T-cell (primary cell): ENCODE results near the gene TNNI2. TPM values are rescaled to one million over a fixed set of nuclear protein-coding genes. Genes with fewer than 3 reads are reported as not detected.

Experiments
- ATAC-seq, 4 experiments: fragments of 200-7000 bp in 3 of 4; fragments of 150-1000 bp in 1 of 4; cut with Tn5 transposase; replicated peaks in 1 of 4; 1 replicate in 3 of 4; 2 replicates in 1 of 4; pipeline ENCODE4 v1.10.0; 2021; ENCODE audit warnings: moderate library complexity in 3 of 4, mild to moderate bottlenecking in 2 of 4, moderate number of reproducible peaks in 1 of 4
- CTCF ChIA-PET, 2 donors: fragments of 300-600 bp; sonication (Branson Sonifier 250); formaldehyde crosslinking; loops; one replicate each; lab custom pipeline; 2022; ENCODE audit warnings: antibody characterized with exemption in 2 of 2; lab: Charles Lee
- POLR2A ChIA-PET, 2 donors: fragments of 300-600 bp; sonication (Branson Sonifier 250); formaldehyde crosslinking; loops; one replicate each; lab custom pipeline; 2022; ENCODE audit warnings: antibody characterized with exemption in 2 of 2; lab: Charles Lee
- DNase-seq, 35 experiments: peaks; one replicate each; pipeline versions ENCODE4 v3.0.0 to v3.0.0-alpha.2; 2013 to 2023
- H3K27ac ChIP-seq: one replicate; pipeline ENCODE4 v1.5.1; 2013; ENCODE audit warnings: low read length
- H3K27me3 ChIP-seq, 2 experiments: replicated peaks in 1 of 2; 1 replicate in 1 of 2; 2 replicates in 1 of 2; pipeline versions ENCODE4 v1.6.1 to v1.7.0; 2013; ENCODE audit warnings: low read length in 1 of 2, mixed read lengths in 1 of 2; ENCODE audit not compliant: control insufficient read depth in 2 of 2, insufficient read depth in 2 of 2; ENCODE audit errors: extremely low read depth in 1 of 2
- H3K36me3 ChIP-seq, 2 donors: 1 replicate in 1 of 2; 2 replicates in 1 of 2; pipeline versions ENCODE4 v1.6.1 to v1.7.0; 2013; ENCODE audit warnings: low read length in 1 of 2; ENCODE audit not compliant: control insufficient read depth in 2 of 2, insufficient read depth in 1 of 2; ENCODE audit errors: extremely low read depth in 1 of 2
- H3K4me1 ChIP-seq, 2 experiments: 1 replicate in 1 of 2; 2 replicates in 1 of 2; pipeline versions ENCODE4 v1.6.1 to v1.7.0; 2013; ENCODE audit warnings: low read length in 2 of 2, mixed read lengths in 1 of 2; ENCODE audit not compliant: insufficient read depth in 2 of 2, control insufficient read depth in 1 of 2; ENCODE audit errors: extremely low read depth in 1 of 2
- H3K4me3 ChIP-seq, 2 donors: 1 replicate in 1 of 2; 2 replicates in 1 of 2; pipeline versions ENCODE4 v1.5.1 to v1.7.0; 2013; ENCODE audit warnings: mild to moderate bottlenecking in 2 of 2, low read length in 1 of 2, moderate library complexity in 1 of 2; ENCODE audit not compliant: control insufficient read depth in 1 of 2; ENCODE audit errors: extremely low read depth in 1 of 2
- H3K9me3 ChIP-seq: 2 replicates; pipeline ENCODE4 v1.7.0; 2013
- H3K27ac Mint-ChIP-seq, 2 donors: one replicate each; pipeline ENCODE4 v1.8.0; 2020 to 2021; ENCODE audit warnings: mild to moderate bottlenecking in 2 of 2, mixed read lengths in 2 of 2
- H3K27me3 Mint-ChIP-seq, 2 donors: one replicate each; pipeline ENCODE4 v1.8.0; 2021 to 2022; ENCODE audit warnings: mixed read lengths in 2 of 2
- H3K36me3 Mint-ChIP-seq: one replicate; pipeline ENCODE4 v1.8.0; 2021; ENCODE audit warnings: mixed read lengths
- H3K4me1 Mint-ChIP-seq, 3 donors: one replicate each; pipeline ENCODE4 v1.8.0; 2020 to 2022; ENCODE audit warnings: mixed read lengths in 3 of 3, mild to moderate bottlenecking in 1 of 3
- H3K4me3 Mint-ChIP-seq, 3 donors: one replicate each; pipeline ENCODE4 v1.8.0; 2020 to 2022; ENCODE audit warnings: mild to moderate bottlenecking in 3 of 3, mixed read lengths in 3 of 3, moderate library complexity in 3 of 3
- H3K9me3 Mint-ChIP-seq, 3 donors: one replicate each; pipeline ENCODE4 v1.8.0; 2020 to 2022; ENCODE audit warnings: mixed read lengths in 3 of 3
- WGBS: methylation state at CpG from one replicate; pipeline ENCODE4 v1.1.5; 2013; ENCODE audit warnings: missing lambda C conversion rate; ENCODE audit not compliant: insufficient coverage; 5-methylcytosine and 5-hydroxymethylcytosine counted together
- total RNA-seq, 35 experiments: library from RNA in 6 of 35; stranded (reverse) in 6 of 35; fragments of 120-200 nt in 1 of 35; gene quantifications; one replicate each; pipeline versions ENCODE4 v1.2.1 to v1.2.4 and lab custom pipeline; 2013 to 2026

Gene TNNI2
- total RNA-seq, 5 donors from 2014 or later (not counting 1 experiment from before 2014, with no cell fraction given), result 0.39 TPM; not detected in 4

DNA sequence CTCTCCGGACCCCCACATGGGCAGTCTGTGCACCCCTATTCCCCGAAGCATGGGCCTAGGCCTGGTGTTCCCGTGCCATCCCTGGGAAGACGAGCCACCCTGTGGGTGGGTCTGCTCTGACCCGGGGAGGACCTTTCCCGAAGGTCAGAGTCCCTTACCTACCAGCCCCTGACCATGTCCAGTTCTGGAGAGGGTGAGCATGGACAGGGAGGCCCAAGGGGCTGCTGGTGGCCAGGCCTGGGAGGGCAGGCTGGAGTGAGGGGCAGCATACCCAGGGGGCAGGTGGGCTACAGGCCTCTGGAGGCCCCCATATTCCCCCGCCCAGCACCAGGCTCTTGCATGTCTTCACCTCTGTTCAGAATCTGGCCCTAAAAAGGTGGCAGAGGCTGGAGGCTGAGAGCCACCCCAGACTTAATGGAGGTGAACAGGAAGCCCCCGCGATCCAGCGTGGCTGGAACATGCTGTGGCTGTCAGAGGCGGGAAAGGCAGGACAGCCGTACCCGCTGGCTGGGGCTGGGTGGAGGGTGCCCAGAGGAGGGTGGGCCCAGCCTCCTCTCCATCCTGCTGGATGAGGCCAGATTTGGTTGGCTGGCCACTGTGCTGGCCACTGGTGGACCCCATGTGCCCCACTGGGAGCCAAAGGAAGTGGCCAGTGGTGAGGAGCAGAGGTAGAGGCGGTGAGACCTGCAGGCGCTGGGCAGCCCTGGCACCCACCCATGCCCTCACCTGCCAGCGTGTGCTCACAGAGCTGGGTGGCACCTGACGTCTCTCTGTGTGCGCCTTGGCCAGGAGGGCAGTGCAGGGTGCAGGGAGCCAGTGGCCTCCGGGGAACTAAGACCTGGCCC lies 15.2 kb upstream of the TNNI2 start:
- CTCF ChIA-PET, result interaction anchor here in 1 of 2 donors (1.3 kb wide), 1 partner anchor 173 kb away, joined by 3 read pairs; no protein-coding TSS in a partner anchor
- H3K36me3 ChIP-seq, result no peaks in the 10 kb centered on the region
- ATAC-seq (no peak), DNase-seq (no peak)
- H3K27me3 ChIP-seq, result peaks cover 0 to 34% of the 10 kb centered on the region in 2 experiments
- no peaks in the 10 kb centered on the region for H3K4me1 ChIP-seq
- no peak overlapping the region for H3K27ac Mint-ChIP-seq
- no peak overlapping the region for H3K4me3 ChIP-seq
- H3K27ac ChIP-seq, result no peak overlapping the region
- no peaks in the 10 kb centered on the region for H3K36me3 Mint-ChIP-seq
- 85% methylated on average over 14 of the region's 19 CpGs for WGBS
- peaks cover 0 to 7% of the 10 kb centered on the region in 2 donors for H3K27me3 Mint-ChIP-seq
- no peaks in the 10 kb centered on the region for H3K9me3 Mint-ChIP-seq
- no peak overlapping the region for H3K4me3 Mint-ChIP-seq
- POLR2A ChIA-PET, result no interaction called here
- no peaks in the 10 kb centered on the region for H3K4me1 Mint-ChIP-seq
- H3K9me3 ChIP-seq, result no peaks in the 10 kb centered on the region

DNA sequence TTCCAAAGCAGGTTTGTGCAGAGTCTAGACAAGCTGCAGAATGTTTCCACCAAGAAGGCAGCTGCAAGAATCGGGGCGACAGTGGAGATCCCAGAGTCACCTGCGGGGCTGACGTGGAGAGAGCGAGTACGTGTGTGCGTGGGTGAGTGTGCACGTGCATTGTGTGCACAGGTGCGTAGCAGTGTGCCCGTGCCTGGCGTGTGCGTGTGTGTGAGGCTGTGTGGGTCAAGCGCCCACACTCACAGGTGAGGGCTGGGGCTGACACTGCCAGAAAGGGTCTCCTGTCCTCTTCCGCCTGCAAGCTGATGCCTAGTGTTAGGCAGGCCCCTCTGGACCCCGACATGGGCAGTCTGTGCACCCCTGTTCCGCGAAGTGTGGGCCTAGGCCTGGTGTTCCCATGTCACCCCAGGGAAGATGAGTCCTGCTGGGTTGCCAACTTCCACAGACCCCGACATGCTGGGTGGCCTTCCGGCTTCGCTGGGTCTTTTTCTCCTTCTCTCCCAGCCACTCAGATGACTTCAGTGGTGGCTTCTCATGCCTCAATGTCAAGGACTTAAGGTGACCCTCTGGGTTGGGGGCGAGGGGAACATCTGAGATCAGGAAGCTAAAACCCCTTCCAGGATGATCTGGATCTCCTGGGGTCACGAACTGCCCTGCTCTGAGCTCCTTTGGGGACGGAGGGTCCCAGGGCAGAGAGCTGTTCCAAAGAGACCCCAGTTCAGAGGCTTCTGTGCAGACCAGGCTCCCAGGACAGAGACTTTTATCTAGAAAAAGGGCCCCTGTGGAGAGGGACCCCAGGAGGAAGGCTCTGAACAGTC lies 14.4 kb upstream of the TNNI2 start:
- peaks cover 0 to 11% of the 10 kb centered on the region in 2 donors for H3K27me3 Mint-ChIP-seq
- ATAC-seq, result no peak

DNA sequence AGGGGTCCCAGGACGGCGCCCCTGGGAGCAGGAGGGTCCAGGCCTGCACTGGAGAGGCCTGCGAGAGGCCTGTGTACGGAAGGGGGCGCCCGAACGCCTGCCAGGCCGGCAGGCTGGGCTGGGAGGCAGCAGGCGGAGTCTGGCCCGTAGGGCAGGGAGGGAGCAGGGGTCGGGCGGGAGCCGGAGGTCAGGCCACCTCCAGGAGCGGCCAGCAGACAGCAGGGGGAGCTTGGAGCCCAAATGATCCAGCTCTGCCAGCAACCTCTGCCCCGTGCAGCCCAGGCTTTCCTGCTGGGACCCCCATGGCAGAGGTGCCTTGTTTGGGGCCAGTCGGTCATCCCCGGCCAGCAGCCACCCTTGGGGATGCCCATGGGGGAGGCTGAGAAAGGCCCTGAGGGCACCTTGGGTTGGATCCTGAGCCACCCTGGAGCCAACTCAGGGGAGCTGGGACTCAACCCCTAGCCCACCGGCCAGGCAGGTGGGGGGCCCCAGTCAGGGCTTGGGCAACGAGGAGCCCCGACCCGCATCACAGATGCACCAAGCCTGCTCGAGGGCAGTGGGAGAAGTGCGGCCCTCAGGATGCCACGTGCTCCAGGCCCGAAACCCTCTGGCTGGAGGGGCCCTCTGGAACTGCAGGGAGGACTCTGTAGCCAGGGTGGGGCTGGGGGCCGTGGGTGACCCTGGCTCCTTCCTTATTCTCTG lies 13.6 kb upstream of the TNNI2 start:
- ChIA-PET CTCF (interaction anchor here in 1 of 2 donors (1.3 kb wide), 1 partner anchor 175 kb away, joined by 3 read pairs; no protein-coding TSS in a partner anchor), POLR2A (no interaction called here)
- Histone ChIP-seq H3K4me3 (no peak overlapping the region), H3K36me3 (no peaks in the 10 kb centered on the region), H3K27me3 (peaks cover 0 to 50% of the 10 kb centered on the region in 2 experiments), H3K4me1 (no peaks in the 10 kb centered on the region), H3K9me3 (no peaks in the 10 kb centered on the region), H3K27ac (no peak overlapping the region)
- H3K4me1 Mint-ChIP-seq, result no peaks in the 10 kb centered on the region
- peaks cover 0 to 11% of the 10 kb centered on the region in 2 donors for H3K27me3 Mint-ChIP-seq
- no peak overlapping the region for H3K4me3 Mint-ChIP-seq
- no peaks in the 10 kb centered on the region for H3K9me3 Mint-ChIP-seq
- DNase-seq (peak in 1 of 35 experiments; percentile 33), ATAC-seq (peak in 1 of 4 experiments; percentile 45)
- no peak overlapping the region for H3K27ac Mint-ChIP-seq
- no peaks in the 10 kb centered on the region for H3K36me3 Mint-ChIP-seq
- WGBS, result 60% methylated on average over 26 of the region's 26 CpGs

More for the DNA sequence above, 14.4 kb upstream of the TNNI2 start:
- DNase-seq, result no peak
- Mint-ChIP-seq H3K9me3 (no peaks in the 10 kb centered on the region), H3K36me3 (no peaks in the 10 kb centered on the region), H3K27ac (no peak overlapping the region), H3K4me1 (no peaks in the 10 kb centered on the region), H3K4me3 (no peak overlapping the region)
- no peaks in the 10 kb centered on the region for H3K36me3 ChIP-seq
- no peaks in the 10 kb centered on the region for H3K9me3 ChIP-seq
- no peak overlapping the region for H3K4me3 ChIP-seq
- no peaks in the 10 kb centered on the region for H3K4me1 ChIP-seq
- 89% methylated on average over 20 of the region's 23 CpGs for WGBS
- ChIA-PET POLR2A (interaction anchor here in 1 of 2 donors (0.6 kb wide), 1 partner anchor 178 kb away, joined by 11 read pairs; no protein-coding TSS in a partner anchor), CTCF (interaction anchor here (0.5 to 1.3 kb wide), 2 partner anchors 14 to 174 kb away, joined by 3 to 5 read pairs; partner anchors contain the start of gene TNNI2 (in 1 of the 2))
- H3K27me3 ChIP-seq, result peaks cover 0 to 42% of the 10 kb centered on the region in 2 experiments
- no peak overlapping the region for H3K27ac ChIP-seq

DNA sequence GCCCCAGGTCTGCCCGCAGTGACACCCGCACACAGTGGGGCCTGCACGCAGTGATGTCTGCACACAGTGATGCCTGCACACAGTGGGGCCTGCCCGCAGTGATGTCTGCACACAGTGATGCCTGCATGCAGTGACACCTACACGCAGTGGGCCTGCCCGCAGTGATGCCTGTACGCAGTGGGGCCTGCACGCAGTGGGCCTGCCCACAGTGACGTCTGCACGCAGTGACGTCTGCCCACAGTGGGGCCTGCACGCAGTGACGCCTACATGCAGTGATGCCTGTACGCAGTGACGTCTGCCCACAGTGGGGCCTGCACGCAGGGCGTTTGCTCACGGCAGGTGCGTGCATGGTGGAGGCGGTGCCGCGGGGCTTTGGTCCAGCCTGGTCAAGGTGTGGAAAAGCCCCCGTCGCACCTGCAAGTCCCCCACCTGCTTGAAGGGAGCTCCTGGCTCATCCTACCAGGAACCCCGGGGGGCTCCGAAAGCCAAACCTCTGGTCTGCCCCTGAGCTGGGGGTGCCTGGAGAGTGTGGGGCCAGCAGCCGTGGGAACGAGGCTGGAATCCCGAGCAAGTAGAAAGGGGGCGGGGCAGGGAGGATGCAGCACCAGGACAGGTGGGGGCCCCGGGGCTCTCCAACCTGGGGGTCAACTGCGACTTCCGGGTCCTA lies 12.9 kb upstream of the TNNI2 start:
- 90% methylated on average over 28 of the region's 33 CpGs for WGBS
- H3K27me3 ChIP-seq, result peaks cover 0 to 57% of the 10 kb centered on the region in 2 experiments
- no peak overlapping the region for H3K27ac Mint-ChIP-seq

DNA sequence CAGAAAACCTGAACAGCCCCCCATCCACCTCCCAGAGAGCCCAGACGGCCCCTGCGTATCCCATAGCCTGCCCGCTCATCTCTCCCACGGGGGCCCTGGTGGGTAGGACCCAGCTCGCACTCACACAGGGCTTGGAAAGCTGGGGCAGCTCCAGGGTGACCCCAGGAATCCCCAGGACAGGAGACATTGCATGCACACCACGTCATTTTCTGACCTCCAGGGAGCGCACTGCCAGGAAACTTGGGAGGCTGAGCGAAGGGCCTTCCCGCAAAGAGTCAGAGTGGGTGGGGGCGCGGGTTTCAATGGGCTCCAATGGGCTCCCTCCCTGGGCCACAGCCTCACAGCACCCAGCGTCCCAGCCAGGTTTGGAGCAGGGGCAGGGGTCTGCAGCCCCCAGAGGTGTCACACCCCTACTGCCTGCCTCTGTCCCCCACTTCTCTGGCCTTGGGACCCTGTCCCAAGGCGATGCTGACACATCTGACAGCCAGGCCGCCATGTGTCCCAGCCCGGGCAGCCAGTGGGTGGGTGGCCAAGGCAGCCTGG lies 12.2 kb upstream of the TNNI2 start:
- no peaks in the 10 kb centered on the region for H3K4me1 Mint-ChIP-seq
- Histone ChIP-seq H3K36me3 (no peaks in the 10 kb centered on the region), H3K4me1 (no peaks in the 10 kb centered on the region), H3K27ac (no peak overlapping the region), H3K27me3 (peaks cover 0 to 62% of the 10 kb centered on the region in 2 experiments), H3K9me3 (no peaks in the 10 kb centered on the region), H3K4me3 (no peak overlapping the region)
- H3K4me3 Mint-ChIP-seq, result no peak overlapping the region
- no peaks in the 10 kb centered on the region for H3K36me3 Mint-ChIP-seq
- ChIA-PET CTCF (no interaction called here), POLR2A (no interaction called here)
- DNase-seq (no peak), ATAC-seq (no peak)
- H3K27ac Mint-ChIP-seq, result no peak overlapping the region
- H3K27me3 Mint-ChIP-seq, result peaks cover 0 to 18% of the 10 kb centered on the region in 2 donors
- WGBS, result 81% methylated on average over 15 of the region's 15 CpGs
- H3K9me3 Mint-ChIP-seq, result no peaks in the 10 kb centered on the region

More for the DNA sequence above, 12.9 kb upstream of the TNNI2 start:
- Mint-ChIP-seq H3K36me3 (no peaks in the 10 kb centered on the region), H3K9me3 (no peaks in the 10 kb centered on the region), H3K4me1 (no peaks in the 10 kb centered on the region), H3K4me3 (no peak overlapping the region), H3K27me3 (peaks cover 0 to 17% of the 10 kb centered on the region in 2 donors)
- Histone ChIP-seq H3K36me3 (no peaks in the 10 kb centered on the region), H3K27ac (no peak overlapping the region), H3K9me3 (no peaks in the 10 kb centered on the region), H3K4me3 (no peak overlapping the region), H3K4me1 (no peaks in the 10 kb centered on the region)
- CTCF ChIA-PET, result no interaction called here
- DNase-seq, result no peak
- POLR2A ChIA-PET, result no interaction called here
- no peak for ATAC-seq
